NT2/D1 (cell line): ENCODE measurements around the gene DMGDH.

Experiments
- DNase-seq: peaks from one replicate; pipeline ENCODE4 v3.0.0-alpha.2; 2011; ENCODE audit warnings: low read depth, low spot score
- H3K27me3 ChIP-seq: 2 replicates; pipeline ENCODE4 v1.6.0; 2011; ENCODE audit warnings: mild to moderate bottlenecking; ENCODE audit not compliant: insufficient read length, insufficient read depth
- H3K36me3 ChIP-seq: 2 replicates; pipeline ENCODE4 v1.6.1; 2011; ENCODE audit warnings: mild to moderate bottlenecking, low read length, mixed read lengths; ENCODE audit not compliant: insufficient read depth, insufficient read length
- H3K4me1 ChIP-seq: 2 replicates; pipeline ENCODE4 v1.5.1; 2011; ENCODE audit not compliant: insufficient read depth, insufficient read length
- H3K4me3 ChIP-seq: 2 replicates; pipeline ENCODE4 v1.5.1; 2011; ENCODE audit warnings: low read depth; ENCODE audit not compliant: insufficient read length
- H3K9ac ChIP-seq: 2 replicates; pipeline ENCODE4 v1.6.0; 2011; ENCODE audit warnings: low read depth; ENCODE audit not compliant: insufficient read length
- H3K9me3 ChIP-seq: 2 replicates; pipeline ENCODE4 v1.5.1; 2011; ENCODE audit warnings: mild to moderate bottlenecking, low read length; ENCODE audit not compliant: insufficient read depth
- SUZ12 ChIP-seq: IDR thresholded peaks from 2 replicates; pipeline ENCODE4 v1.6.1; 2011; ENCODE audit not compliant: insufficient read length, insufficient read depth; ENCODE audit errors: extremely low read depth
- YY1 ChIP-seq: IDR thresholded peaks from 2 replicates; pipeline ENCODE4 v1.6.1; 2011; ENCODE audit not compliant: insufficient read length, insufficient read depth
- ZNF274 ChIP-seq: IDR thresholded peaks from 2 replicates; pipeline ENCODE4 v1.6.1; 2011; ENCODE audit warnings: mild to moderate bottlenecking, low read depth, low read length

The DMGDH gene

DNA sequence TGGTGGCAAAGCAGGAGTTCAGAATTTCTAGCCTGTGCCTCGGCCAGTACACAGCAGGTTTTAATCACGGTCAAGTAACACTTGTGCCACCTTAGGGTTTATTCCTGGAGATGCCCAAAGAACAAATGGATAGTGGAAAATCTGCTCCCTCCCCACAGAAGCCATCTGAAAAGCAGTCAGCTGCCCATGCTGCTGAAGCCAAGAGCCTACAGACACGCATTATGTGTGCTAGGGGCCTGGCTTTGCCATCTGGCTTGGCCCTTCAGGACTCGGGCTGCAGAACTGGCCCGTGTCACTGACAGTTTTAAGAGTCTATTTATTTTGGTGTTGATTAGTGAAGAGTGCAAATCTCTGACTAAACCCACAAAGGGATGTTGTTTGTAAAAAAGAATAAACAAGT lies 95.5 kb downstream of the DMGDH start:
- Histone ChIP-seq H3K9ac (no peak overlapping the region), H3K9me3 (no peaks in the 10 kb centered on the region), H3K36me3 (no peaks in the 10 kb centered on the region), H3K4me3 (no peak overlapping the region), H3K27me3 (no peaks in the 10 kb centered on the region), H3K4me1 (no peaks in the 10 kb centered on the region)
- DNase-seq: no peak
- no peak for TF ChIP-seq YY1
- TF ChIP-seq ZNF274: no peak
- no peak for TF ChIP-seq SUZ12

DNA sequence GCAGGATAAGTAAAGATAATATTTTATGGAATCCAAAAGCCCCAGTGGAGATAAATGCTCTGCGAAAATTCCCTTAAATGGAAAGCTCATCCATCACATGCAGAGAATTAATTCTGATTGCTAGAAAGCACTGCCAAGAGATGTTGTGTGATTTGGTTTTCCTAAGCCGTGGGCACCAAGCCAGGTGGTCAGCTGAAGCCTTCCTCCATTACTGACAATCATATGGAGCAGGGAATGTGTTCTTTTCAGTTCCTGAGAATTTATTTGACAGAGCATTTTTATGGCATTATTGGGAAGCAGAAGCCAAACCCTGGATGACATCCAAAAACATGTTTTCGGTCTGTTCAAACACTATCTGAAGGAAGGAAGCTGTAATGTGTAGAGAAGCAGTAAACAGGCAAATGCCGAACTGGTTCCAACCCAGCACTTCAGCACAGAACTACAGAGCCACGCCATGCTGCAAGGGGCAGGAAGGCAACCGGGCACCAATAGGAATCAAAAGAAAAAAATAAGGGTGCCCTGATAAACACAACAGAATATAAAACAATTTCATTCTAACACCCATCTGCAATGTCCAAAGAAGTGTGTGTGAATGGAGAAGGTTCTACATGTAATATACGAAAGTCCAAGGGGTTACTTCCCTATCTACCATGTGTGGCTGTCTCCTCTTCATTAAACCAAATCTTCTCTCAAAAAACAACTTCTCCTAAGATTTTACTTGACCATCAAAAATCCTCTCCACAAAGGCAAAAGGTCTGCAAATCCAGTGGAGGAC lies 96.6 kb downstream of the DMGDH start:
- Histone ChIP-seq H3K9ac (no peak overlapping the region), H3K27me3 (no peaks in the 10 kb centered on the region), H3K9me3 (no peaks in the 10 kb centered on the region), H3K36me3 (peaks cover 3% of the 10 kb centered on the region), H3K4me1 (no peaks in the 10 kb centered on the region), H3K4me3 (no peak overlapping the region)
- TF ChIP-seq ZNF274 (no peak), YY1 (no peak), SUZ12 (no peak)
- no peak for DNase-seq

DNA sequence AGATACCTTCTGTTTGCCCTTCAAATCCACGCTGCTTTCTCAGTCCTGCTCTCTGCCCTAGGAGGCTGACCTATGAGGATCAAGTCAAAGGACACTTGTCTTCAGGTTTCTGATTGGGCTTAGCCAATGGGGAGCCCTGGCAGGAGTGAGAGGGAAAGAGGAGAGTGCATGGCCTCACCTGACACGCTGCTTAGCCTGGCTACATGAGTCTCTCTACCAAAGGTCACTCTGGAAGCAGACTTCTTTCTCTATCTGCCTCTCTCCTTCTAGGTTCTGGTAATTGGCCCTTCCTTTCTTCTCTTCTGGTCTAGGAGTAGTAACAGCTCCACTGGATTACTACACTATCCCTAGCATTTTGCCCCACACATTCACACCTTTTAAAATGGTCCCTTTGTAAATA lies 97.5 kb downstream of the DMGDH start:
- TF ChIP-seq YY1 (no peak), SUZ12 (no peak), ZNF274 (no peak)

DNA sequence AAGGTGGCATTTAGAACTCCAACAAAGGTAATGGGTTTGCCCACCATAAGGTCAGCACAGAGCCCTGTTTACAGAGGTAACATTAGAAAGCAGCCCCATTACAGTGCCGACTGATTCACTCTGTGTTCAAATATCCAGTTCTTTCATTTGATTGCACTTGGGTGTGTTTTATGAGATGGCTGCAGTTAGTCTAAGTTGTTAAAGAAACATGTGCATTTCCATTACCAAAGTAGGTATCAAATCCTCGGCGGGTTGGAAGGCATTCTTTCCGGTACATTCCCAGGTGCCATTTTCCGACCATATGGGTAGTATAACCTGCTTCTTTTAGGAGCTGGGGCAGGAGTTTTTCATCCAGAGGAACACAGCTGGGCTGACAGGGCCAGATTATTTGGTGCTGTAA lies 100.7 kb downstream of the DMGDH start:
- TF ChIP-seq YY1: no peak
- no peak for TF ChIP-seq ZNF274
- TF ChIP-seq SUZ12: no peak
- H3K36me3 ChIP-seq: peaks cover 3% of the 10 kb centered on the region
- DNase-seq: no peak
- H3K9me3 ChIP-seq: no peaks in the 10 kb centered on the region
- H3K4me1 ChIP-seq: no peaks in the 10 kb centered on the region
- no peaks in the 10 kb centered on the region for H3K27me3 ChIP-seq
- no peak overlapping the region for H3K4me3 ChIP-seq
- no peak overlapping the region for H3K9ac ChIP-seq

More for the DNA sequence above, 97.5 kb downstream of the DMGDH start:
- H3K9me3 ChIP-seq: no peaks in the 10 kb centered on the region
- no peaks in the 10 kb centered on the region for H3K27me3 ChIP-seq
- H3K36me3 ChIP-seq: peaks cover 3% of the 10 kb centered on the region
- no peak overlapping the region for H3K4me3 ChIP-seq
- DNase-seq: no peak
- no peaks in the 10 kb centered on the region for H3K4me1 ChIP-seq
- no peak overlapping the region for H3K9ac ChIP-seq

DNA sequence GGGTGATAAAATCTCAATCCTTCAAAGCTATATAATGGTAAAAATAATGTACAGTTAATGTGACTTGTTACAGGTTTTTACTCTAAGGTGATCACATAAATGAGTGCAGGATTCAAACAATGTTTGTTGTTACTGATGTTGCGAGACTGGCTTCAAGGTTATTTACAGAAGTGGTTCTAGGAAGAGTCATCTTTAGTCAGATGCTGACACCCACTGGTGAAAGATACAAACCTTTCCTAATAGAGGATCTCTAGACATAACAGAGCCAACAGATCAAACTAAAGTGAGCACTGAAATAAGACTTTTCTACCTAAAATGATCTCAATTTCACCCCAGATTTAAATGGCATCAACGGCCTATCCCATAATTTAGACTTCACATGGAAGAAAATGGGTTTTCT lies 104.6 kb downstream of the DMGDH start:
- no peak overlapping the region for H3K4me3 ChIP-seq
- TF ChIP-seq SUZ12: no peak
- TF ChIP-seq YY1: no peak
- TF ChIP-seq ZNF274: no peak
- H3K27me3 ChIP-seq: no peaks in the 10 kb centered on the region
- no peaks in the 10 kb centered on the region for H3K4me1 ChIP-seq
- H3K36me3 ChIP-seq: peaks cover 3% of the 10 kb centered on the region
- H3K9ac ChIP-seq: no peak overlapping the region
- DNase-seq: no peak
- no peaks in the 10 kb centered on the region for H3K9me3 ChIP-seq

DNA sequence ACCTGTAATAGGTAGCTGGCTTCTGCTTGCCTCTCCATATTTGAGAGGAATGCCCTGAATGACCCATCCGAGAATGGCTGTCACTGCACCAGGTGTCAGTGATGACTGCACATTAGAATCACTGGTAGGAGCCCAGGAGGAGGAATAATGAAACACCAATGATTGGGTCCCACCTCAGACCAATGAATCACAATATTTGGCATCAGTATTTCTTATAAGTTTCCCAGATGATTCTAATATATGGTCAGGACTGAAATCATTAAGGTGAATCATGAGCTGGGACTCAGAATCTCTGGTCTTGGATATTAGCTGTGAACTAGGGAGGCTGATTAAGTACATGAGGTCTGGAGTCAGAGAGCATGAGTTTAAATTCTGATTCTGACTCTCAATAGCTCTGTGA lies 107.7 kb downstream of the DMGDH start:
- Histone ChIP-seq H3K9me3 (no peaks in the 10 kb centered on the region), H3K9ac (no peak overlapping the region), H3K4me3 (no peak overlapping the region), H3K36me3 (no peaks in the 10 kb centered on the region), H3K27me3 (no peaks in the 10 kb centered on the region), H3K4me1 (no peaks in the 10 kb centered on the region)
- DNase-seq: no peak
- TF ChIP-seq ZNF274: no peak
- no peak for TF ChIP-seq YY1
- no peak for TF ChIP-seq SUZ12

DNA sequence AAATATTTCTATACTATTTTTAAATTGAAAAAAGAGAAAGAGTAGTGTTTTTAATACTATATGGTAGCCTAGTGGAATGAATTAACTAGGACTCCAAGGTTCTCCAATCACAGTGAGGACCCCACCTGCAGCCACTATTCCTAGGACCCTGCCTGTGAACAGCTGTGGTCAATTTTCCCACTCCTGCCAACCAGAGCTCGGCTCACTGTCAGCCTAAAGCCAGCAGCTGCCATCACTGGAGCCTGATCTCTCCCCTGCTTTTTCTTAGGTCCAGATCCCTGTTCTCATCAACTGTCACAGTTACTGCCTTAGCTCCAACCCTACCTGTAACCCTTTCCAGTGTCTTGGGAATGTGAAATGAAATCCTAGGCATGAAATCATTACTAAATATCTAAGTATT lies 109.7 kb downstream of the DMGDH start:
- no peak overlapping the region for H3K4me3 ChIP-seq
- H3K36me3 ChIP-seq: no peaks in the 10 kb centered on the region
- no peak for DNase-seq
- no peak overlapping the region for H3K9ac ChIP-seq
- H3K4me1 ChIP-seq: no peaks in the 10 kb centered on the region
- H3K27me3 ChIP-seq: no peaks in the 10 kb centered on the region
- TF ChIP-seq YY1: no peak
- TF ChIP-seq SUZ12: no peak
- no peak for TF ChIP-seq ZNF274
- H3K9me3 ChIP-seq: no peaks in the 10 kb centered on the region
